HG02852 (cell line): ENCODE results near the gene ZNF579.

Source experiments
- ATAC-seq: cut with Tn5 transposase; IDR thresholded peaks from one replicate; pipeline ENCODE4 v1.9.1; 2021; ENCODE audit warnings: mild to moderate bottlenecking, moderate library complexity; ENCODE audit not compliant: unreplicated experiment

Gene ZNF579

DNA sequence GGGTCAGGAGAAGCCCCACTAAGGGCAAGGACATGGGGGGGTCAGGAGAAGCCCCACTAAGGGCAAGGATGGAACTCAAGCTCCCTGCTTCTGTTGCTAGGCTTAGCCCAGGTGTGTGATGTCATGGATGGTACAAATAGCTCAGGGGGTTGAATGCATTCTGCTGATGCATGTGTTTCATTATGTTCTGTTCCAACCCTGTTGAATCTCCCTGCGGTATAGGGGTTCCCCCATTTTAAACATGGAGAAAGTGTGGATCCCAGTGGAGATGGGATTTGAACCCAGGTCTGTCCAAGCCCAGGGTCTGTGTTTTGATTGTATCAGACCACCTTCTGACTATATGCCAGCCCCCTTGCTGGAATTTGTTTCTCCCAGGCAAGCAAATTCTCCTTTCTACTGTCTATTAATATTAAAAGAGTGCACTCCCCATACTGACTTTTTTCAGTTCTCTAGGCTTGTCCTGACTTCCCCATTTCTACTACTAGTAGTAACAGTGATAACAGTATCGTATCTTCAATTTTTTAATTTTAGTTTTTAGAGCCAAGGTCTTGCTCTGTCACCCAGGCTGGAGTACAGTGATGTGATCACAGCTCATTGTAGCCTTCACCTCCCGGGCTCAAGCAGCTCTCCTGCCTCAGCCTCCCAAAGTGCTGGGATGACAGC is 31.5 kb upstream of the ZNF579 start:
- ATAC-seq, result no peak

- no peak for ATAC-seq
Measured at GRCh38 chr19:55611300-55611982, 30.8 kb upstream of the ZNF579 start.

- ATAC-seq, result no peak
Measured at GRCh38 chr19:55609326-55609725, 28.7 kb upstream of the ZNF579 start.

DNA sequence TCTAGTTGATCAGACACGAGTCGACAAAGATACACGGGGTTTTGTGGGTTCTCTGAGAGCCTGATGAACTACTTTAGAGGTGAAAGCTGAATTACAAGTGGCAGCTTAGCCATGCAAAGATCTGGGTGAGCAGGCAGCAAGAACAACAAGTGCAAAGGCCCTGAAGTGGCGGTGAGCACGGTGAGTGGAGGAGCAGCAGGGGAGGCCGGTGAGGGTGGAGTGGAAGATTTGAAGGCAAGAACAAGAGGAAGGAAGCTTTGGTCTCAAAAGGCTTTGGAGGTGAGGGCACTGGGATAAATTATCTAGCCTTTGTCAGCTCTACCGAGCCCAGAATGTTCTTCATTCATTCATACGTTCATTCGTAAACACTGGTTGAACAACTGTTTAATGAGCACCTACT is 26.2 kb upstream of the ZNF579 start:
- no peak for ATAC-seq

- ATAC-seq, result no peak
Measured at GRCh38 chr19:55606471-55606787, 25.8 kb upstream of the ZNF579 start.

GRCh38 chr19:55605637-55606470 is 25.2 kb upstream of the ZNF579 start, which contains the start of gene ZNF865:
TSS of gene ZNF865 (plus strand) at chr19:55605647. CDS start at chr19:55613619, 7,972 bp downstream.
- peak; percentile 37 for ATAC-seq

- ATAC-seq, result peak; percentile 61
Measured at GRCh38 chr19:55605207-55605636, 24.6 kb upstream of the ZNF579 start.

DNA sequence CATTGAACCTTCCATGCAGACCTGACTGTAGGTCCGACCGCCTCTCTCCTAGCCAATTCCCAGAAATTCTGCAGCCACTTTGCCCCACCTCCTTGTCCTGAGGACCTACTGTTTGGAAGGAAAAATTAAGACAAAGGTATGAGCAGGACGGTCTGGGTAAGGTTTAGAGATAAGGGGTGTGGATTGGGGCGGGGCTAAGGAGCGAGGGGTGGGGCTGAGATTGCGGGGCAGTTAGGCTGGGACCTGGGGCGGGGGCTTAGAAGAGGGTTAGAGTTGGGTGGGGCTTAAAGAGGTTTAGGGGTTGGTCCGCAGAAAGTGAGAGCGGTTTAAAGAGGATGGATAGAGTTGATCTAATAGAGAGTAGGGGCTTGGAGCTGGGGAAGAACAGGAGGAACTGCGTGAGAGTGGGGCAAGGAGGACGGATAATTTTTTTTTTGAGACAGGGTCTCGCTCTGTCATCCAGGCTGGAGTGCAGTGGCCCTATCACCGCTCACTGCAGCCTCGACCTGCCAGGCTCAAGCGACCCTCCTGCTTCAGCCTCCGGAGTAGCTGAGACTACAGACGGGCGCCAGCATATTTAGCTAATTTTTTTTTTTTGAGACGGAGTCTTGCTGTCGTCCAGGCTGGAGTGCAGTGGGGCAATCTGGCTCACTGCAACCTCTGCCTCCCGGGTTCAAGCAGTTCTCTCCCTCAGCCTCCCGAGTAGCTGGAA is 23.1 kb upstream of the ZNF579 start:
- no peak for ATAC-seq

DNA sequence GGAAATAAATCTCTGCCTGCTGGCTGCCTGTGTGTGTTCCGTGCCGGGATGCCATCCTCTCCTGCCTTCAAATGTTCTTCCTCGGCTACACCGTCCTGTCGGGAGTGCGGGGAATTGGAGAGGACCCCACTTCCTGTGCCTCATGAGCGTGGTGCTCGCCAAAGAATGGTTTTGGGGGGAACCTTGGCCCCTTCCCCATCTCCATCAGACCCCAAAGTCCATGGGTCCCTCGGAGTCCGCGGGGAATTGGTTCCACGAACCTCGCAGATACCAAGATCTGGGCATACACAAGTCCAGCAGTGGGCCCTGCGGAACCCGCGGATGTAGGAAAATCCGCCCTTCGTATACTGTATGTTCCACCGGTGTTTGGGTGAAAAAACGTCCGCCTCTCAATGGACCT is 22.5 kb upstream of the ZNF579 start:
- ATAC-seq, result no peak

DNA sequence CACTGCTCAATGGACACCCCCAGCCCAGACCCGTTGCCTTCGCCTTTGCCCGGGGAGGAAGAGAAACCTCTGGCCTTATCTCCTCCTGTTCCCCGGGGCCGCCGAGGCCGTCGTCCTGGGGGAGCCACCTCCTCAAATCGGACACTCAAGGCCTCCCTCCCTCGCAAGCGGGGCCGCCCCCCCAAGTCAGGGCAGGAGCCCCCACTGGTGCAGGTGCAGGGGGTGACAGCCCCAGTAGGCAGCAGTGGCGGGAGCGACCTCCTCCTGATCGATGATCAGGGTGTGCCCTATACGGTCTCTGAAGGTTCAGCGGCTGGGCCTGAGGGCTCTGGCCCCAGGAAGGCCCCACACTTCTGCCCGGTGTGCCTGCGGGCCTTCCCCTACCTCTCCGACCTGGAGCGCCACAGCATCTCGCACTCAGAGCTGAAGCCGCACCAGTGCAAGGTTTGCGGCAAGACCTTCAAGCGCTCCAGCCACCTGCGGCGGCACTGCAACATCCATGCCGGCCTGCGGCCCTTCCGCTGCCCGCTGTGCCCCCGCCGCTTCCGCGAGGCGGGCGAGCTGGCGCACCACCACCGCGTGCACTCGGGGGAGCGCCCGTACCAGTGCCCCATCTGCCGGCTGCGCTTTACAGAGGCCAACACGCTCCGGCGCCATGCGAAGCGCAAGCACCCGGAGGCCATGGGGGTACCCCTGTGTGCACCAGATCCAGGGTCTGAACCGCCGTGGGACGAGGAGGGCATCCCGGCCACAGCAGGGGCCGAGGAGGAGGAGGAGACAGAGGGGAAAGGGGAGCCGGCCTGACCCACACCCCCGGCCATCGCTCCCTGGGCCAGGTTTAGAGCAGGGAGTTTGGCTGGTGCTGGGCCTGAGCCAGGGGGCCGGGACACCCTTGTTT is 21.7 kb upstream of the ZNF579 start:
- ATAC-seq, result no peak

- no peak for ATAC-seq
Measured at GRCh38 chr19:55601084-55601483, 20.4 kb upstream of the ZNF579 start.

- no peak for ATAC-seq
Measured at GRCh38 chr19:55600662-55601028, 20.0 kb upstream of the ZNF579 start.

- ATAC-seq, result peak; percentile 44
Measured at GRCh38 chr19:55599842-55600661, 19.4 kb upstream of the ZNF579 start, which contains the start of gene ZNF524. TSS of gene ZNF524 (plus strand) at chr19:55600288. CDS start at chr19:55602113, 1,825 bp downstream.

GRCh38 chr19:55599468-55599841 is 18.8 kb upstream of the ZNF579 start, which contains the start of gene FIZ1:
TSS of gene FIZ1 (minus strand) at chr19:55599517. CDS start at chr19:55597865, 1,652 bp downstream.
- ATAC-seq, result peak; percentile 56

DNA sequence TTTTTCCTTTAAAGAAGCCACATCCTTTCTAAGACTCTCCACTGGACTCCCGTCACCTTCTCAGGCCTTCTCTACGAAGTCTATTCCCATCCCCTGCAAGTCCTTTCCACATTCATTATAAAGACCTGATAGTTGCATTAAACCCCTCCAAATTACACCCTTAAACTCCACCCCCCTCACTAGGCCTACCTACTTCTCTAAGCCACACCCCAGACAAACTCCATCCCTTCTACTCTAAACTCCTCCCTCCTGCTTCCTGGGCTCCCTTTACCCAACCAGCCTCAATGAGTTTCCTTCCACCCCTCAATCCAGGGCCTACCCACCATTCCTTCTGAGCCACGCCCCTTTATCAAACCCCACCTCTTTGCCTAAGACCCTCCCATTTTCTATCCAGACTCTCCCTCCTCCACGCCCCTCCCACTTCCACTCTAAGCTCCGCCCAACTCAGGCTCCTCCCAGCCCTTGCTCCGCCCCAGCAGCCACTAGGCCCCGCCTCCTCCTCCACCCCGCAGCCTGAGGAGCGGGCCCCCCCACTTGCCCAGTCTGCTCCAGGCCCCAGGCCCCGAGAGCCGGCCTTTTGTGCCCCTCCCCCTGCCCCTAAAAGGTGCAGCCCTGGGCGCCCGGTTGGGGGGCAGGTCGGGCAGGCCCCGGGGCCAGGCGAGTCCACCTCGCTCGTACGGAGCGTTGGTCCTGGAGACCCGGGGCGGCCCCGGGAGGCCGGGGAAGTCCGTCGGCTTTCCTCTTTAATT is 18.2 kb upstream of the ZNF579 start:
- peak; percentile 46 for ATAC-seq

DNA sequence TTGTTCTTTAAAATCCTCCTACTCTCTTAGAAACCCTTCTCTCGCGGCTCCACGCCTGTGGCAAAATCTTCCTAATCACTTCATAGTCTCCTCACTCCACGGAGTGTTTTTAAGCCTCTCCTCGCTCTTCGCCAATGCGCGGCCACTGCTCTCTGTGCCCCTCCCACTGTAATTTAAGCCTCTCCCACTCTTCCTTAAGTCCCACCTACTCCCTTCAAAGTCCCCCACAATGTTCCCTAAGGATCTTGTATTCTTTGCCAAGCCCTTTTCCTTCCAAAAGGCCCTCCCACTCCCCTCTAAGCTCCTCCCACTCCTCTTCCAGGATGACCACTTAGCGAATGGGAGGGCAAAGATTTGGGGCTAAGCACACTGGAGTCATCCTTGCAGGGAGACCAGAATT is 17.4 kb upstream of the ZNF579 start:
- ATAC-seq, result no peak

GRCh38 chr19:55597501-55597921 is 16.9 kb upstream of the ZNF579 start:
- no peak for ATAC-seq

DNA sequence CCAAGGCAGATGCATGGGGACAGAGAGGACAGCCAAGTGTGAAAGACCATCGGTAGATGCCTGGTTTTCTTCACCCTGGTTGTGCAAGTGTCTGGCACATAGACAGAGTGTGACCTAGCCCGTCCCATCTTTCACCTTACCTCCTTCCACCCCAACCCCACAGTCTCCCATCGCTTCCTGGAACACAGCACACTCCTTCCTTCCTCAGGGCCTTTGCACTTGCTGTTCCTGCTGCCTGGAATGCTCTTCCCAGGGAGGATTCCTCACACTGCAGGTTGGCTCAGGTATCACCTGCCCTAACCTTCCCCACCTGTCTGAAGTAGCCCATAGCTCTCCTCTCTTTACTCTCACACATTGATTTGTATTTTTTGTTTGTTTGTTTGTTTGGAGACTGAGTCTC is 15.7 kb upstream of the ZNF579 start:
- ATAC-seq, result no peak
